NB4 (cell line): ENCODE results near the gene AUTS2.

Source experiments
- CTCF ChIP-seq: IDR thresholded peaks from one replicate; pipeline ENCODE4 v1.5.1; 2012; ENCODE audit warnings: low read depth, low read length
- MAX ChIP-seq: IDR thresholded peaks from 2 replicates; pipeline ENCODE4 v1.6.1; 2011; ENCODE audit warnings: low read depth, low read length
- POLR2A ChIP-seq: IDR thresholded peaks from 2 replicates; pipeline ENCODE4 v1.6.1; 2011; ENCODE audit warnings: mild to moderate bottlenecking; ENCODE audit not compliant: insufficient read length; ENCODE audit errors: extremely low read depth

GRCh38 chr7:70237256-70237655 is 639.0 kb downstream of the AUTS2 start:
- TF ChIP-seq CTCF: no peak
- TF ChIP-seq MAX: no peak
- no peak for TF ChIP-seq POLR2A
